ENCODE results near the gene TRIAP1.
"Not testable (repeated sequence)": the region's sequence is repeated elsewhere in the genome, so short reads cannot be mapped to it uniquely, and the experiment has no call there.

The TRIAP1 gene

DNA sequence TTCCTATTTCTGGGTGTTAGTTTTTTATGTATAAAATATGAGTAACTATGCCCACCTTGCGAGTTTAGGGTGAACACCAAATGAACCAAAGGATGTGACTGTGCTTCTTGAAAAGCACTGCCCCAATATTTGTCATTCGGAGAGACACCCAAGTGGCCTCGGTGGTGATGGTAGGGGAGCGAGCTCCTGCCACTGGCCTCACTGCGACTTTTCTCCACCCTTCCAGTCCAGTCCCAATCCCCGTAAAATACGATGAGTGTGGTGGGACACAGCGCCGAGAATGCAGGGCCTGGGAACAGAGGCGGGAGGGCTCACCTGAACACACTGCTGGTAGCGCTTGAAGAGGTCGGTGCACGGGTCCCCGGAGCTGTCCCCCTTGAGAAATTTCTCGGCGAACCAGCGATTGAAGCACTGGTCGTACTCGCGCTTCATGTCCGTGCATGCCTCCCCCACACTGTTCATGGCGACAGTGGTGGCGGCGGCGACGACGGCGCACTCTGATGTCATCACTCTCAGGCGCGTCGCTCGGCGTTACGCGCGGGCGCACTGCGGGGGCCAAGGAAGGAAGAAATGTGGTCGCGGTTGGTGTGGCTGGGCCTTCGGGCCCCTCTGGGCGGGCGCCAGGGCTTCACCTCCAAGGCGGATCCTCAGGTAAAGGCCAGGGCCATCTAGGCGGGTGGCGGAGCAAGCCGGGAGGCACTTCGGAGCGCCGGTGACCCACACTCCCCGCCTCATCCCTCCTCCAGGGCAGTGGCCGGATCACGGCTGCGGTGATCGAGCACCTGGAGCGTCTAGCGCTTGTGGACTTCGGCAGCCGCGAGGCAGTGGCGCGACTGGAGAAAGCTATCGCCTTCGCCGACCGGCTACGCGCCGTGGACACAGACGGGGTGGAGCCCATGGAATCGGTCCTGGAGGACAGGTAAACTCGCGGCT lies at the start of gene TRIAP1, which contains the start of gene GATC:
Gene TRIAP1, minus strand, starts transcription at position 474 of the 933 bp plus-strand sequence. Its CDS starts 12 bp downstream, at position 462.
Gene GATC, plus strand, starts transcription at position 534 of the 933 bp plus-strand sequence. Its CDS starts 37 bp downstream, at position 571.
- DNase-seq (ENCODE audit: low read depth in 3 of 3, low spot score in 1 of 3): peak; percentile 46 to 88 (median 67)

DNA sequence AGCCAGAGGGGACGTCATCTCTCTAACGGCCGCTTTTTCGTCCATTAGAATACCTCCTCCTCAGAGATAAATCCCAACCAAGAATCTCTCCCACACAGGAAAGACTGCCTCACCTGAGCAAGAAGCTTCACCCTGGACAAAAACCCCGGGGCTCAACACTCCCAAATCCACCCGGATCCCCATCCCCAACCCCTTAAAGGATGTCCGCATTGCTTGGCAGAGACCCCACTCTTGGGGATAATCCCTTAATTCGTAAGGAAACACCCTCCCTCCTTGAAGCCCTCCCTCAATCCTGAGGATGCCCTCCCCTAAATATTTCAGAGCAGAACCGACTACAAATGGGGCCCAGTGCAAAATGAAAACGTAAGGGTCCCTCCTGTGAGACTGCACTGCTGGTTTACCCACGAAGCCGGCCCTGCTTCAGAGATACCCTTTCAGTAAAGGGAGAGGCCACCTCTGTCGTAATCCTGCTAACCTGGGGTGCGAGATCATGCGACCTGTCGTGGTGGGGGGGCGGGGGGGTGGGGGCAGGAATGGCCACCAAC lies 49.1 kb upstream of the TRIAP1 start:
- DNase-seq (ENCODE audit: low read depth in 3 of 3, low spot score in 1 of 3): no peak

DNA sequence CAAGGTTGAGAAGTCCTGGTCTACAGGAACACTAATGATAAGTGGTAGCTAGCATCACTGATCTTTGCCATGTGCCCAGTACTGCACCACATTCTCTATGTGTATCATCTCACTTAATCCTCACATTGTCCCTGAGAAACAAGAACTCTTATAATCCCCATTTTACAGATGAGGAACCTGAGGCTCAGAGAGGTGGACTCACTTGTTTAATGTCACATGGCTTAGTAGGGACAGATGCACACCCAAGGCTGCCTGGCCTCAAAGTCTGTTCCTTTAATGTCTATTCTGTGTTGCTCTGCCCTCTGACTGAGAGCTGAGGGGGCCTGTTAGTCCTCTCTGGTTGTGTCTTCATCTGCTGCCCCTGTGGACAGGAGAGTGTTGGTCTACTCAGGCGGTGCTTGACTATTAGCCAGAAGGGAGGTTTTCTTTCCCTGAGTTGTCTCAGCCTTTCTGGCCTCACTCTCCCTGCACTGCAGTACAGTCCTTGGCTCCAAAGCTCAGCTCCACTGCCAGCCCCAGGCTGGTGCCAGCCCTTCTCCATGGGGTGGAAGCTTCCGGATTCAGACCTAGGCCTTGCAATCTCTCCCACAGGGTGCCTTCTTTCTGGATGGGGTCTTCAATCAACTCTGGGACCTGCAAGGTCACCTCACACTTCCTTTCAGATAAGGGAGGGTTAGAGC lies 44.8 kb upstream of the TRIAP1 start:
- DNase-seq (ENCODE audit: low read depth in 3 of 3, low spot score in 1 of 3): no peak

DNA sequence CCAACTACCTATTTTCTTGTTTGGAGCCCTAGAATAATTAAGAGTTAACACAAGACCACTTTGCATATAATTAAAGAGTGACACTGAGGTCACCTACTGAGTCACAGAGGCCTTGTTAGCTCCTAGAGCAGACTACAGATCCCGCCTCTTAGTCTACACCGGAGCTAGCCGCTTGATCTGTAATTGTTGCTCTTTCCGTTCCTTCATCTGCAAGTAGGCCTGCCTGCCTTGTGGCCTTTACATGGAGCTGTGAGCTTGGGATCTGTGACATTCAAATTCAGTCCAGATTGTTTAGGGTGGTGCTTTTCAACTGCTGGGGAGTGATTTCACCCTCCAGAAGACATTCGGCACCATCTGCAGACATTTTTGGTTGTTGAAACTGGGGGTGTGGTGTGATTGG lies 44.1 kb upstream of the TRIAP1 start:
- DNase-seq (ENCODE audit: low read depth in 3 of 3, low spot score in 1 of 3): no peak

DNA sequence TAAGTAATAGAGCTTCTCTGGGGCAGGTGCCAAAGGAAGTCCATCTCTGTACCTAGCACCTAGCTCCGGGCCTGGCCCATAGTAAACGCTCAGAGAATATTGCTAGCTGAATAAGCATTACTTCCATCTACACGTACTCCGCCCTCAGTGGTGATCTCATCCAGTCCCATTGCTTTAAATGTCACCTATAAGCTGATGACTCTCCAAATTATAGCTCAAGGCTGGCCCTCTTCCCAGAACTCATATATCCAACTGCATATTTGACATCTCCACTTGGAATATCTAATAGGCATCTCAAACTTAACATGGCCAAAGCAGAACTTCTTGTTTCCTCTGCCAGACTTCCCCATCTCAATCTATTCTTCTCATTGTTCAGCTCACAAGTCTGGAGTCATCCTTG lies 42.8 kb upstream of the TRIAP1 start:
- no peak for DNase-seq (ENCODE audit: low read depth in 3 of 3, low spot score in 1 of 3)

DNA sequence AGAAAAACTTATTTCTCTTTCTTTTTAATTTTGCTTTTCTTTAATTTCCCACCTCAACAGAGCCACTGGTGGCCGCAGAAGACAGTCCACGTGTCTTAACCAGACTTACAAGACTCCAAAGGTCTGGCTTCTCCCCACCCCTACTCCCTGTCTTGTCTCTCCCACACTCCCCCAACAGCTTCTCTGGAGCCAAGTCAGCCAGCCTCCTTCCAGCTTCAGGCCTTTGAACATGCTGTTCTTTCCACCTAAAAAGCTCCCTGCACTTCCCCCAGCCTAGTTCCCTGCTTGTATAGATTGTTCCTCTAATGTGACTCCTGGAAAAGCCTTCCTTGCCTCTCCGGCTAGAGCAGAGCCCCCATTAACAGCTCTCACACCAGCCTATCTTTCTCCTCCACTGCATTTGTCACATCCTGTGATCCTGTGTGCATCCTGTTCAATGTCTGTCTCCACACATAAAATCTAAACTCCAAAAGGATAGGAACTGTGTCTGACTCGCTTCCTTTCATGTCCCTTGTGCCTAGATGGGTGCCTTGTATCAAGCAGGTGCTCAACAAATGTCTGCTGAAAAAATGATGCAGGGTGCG lies 42.0 kb upstream of the TRIAP1 start:
- DNase-seq (ENCODE audit: low read depth in 3 of 3, low spot score in 1 of 3): no peak

DNA sequence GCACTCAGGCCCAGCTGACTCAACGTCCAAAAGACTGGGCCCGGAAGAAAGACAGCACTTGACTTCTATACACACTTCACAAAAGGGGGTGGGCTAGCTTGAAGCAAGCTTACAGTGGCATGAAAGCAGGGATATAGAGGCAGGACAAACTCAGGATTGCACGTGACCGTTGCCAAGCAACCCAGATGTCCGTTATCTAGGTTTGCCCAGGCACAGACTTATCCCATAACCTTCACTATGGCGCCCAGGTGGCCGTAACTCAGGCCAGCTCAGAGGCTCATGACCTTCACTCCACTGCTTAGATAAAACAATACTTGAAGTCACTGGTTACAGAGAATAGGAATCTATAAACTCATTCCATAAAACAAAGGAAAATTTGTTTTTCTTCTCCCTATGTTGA lies 41.4 kb upstream of the TRIAP1 start:
- DNase-seq (ENCODE audit: low read depth in 3 of 3, low spot score in 1 of 3): not testable (repeated sequence)

DNA sequence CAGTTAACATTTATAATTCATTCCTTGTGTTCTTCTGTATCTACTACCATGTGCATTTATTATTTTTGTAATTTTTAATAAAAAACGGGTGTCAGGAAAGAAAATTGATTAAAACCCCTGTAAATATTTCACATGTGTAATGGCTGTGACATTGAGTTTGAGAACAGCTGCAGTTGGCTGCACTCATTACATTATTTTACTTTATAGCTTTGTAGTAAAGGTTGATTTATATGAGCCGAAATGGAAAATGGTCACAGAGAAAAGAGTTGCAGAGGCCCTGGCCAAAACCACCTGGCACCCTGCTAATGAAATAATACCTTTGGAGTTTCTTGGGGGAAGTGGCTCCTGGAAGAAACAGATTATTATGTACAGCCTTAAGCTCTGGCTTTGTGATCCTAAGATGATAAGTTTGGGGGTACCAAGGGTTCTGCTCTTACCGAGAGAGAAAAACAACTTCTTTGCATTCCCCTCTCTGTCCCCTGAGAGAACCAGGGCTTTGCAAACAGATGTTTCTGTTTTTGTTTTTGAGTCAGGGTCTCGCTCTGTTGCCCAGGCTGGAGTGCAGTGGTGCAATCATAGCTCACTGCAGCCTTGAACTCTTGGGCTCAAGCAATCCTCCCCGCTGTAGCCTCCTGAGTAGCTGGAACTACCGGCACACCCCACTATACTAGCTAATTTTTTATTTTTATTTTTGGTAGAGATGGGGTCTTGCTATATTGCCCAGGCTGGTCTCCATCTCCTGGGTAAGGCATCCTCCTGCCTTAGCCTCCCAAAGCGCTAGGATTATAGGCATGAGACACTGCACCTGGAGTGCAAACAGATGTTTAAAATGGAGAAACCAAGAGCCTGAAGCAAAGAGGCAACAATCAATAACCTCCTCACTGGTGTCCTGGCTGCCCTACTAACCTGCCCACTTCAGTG lies 40.0 kb upstream of the TRIAP1 start:
- no peak for DNase-seq (ENCODE audit: low read depth in 3 of 3, low spot score in 1 of 3)

DNA sequence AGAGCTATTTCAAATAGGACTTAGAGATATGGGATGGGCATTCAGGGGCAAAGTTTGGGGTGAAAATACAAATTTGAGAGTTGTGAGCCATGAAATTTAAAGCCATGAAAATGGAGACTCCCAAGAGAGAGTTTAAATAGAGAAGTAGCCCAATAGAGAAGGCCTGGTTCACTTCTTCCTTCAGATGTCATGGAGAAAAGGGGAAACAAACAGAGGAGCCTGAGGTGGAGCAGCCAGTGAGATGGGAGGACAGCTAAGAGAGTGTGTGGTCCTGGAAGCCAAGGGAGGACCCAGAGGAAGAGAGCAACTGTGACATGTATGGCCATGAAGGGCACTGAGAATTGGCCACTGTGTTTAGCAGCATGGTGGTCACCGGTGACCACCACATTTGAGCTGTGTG lies 37.4 kb upstream of the TRIAP1 start:
- DNase-seq (ENCODE audit: low read depth in 3 of 3, low spot score in 1 of 3): no peak

DNA sequence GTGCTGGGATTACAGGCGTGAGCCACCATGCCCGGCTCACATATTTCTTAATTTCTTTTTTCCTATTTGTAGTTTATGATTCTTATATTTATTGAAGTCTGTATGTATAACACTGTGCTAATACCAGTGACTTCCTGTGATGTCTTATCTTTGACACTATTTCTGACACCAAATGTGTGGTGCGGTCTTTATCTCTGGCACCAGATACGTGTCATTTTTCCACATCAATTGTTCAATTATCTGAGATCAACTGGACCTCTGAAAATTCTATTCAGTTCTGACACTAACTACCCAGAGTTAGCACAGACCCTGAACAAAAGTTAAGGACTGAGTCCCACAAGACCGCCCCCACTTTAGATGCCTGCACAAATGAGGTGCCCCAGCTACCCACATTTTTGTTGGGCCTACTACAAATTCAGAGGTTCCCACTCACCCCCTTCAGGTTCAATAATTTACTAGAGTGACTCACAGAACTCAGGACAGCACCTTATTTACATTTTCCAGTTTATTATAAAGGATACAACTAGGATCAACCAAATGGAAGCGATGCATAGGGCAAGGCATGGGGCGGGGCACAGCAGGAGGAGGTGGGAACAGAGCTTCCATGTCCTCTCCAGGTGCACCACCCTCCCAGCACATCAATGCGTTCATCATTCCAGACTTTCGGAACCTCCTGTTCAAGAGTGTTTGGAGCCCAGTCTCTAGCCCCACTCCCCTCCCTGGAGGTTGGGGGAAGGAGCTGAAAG lies 35.0 kb upstream of the TRIAP1 start:
- no peak for DNase-seq (ENCODE audit: low read depth in 3 of 3, low spot score in 1 of 3)

DNA sequence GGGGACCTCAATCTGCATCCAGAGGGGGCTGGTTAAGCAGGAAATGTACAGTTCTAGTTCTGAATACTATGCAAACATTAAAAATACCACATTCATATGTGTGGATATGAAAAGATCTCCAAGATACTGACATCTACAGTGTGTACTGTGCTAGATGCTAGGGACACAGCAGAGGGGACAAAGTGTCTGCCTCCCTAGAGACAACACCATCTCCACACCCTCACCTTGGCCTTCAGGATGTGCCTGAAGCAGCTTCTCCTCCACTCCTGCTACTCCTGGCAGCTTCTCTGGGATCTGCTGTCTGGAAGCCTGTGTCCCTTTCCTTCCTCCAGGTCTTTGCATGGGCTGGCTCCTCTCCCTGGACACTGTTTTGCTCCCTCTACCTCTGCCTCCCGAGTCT lies 34.0 kb upstream of the TRIAP1 start:
- no peak for DNase-seq (ENCODE audit: low read depth in 3 of 3, low spot score in 1 of 3)

DNA sequence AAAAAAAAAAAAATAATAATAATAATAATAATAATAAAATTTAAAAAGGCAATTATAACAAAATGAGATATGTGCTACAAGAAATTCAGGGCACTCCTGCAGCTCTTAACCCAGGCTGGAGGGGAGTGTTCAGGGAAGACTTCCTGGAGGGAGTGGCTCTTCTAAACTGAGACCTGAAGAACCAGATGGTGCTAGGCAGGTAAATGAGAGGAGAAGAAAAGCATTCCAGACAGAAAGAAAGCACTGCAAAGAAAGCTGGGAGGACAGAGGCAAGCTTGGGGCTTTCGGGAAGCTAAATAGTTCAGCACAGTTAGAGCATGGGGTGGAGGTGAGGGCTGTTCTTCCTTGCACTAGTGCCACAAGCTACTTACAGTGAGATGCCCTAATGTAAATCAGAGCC lies 33.3 kb upstream of the TRIAP1 start:
- DNase-seq (ENCODE audit: low read depth in 3 of 3, low spot score in 1 of 3): no peak

DNA sequence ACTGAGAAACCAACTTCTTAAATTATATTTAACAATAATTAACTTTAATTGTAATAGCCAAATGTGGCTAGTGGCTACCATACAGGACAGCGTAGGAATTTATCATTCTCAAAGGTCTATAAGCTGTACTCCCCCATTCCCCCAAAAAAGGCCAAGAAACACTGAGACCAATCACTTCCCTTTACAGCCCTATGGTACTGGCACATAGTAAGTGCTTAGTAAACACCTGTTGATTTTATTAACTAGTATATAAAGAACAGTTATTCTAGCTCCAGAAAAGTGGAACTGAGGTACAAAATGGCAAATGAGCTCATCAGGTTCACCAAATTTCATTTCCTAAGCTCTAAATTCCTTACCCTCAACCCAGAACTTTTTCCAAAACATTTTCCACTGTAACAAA lies 29.5 kb upstream of the TRIAP1 start:
- DNase-seq (ENCODE audit: low read depth in 3 of 3, low spot score in 1 of 3): no peak

DNA sequence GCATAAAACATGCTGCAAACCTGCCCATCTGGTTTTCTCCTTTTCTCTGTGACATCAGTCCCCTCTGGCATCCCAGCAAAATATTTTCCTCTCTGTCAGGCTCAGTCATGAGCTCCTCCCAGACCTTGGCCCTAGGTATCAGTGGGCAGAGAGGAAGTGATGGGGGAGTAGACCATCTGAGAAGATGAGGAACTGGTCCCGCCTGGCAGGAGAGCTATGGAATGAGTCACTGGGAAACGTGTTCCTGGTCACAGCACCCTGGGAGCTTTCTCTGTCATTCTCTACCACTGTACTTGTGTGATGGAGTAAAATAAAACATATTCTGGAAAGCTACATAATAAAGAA lies 28.4 kb upstream of the TRIAP1 start:
- no peak for DNase-seq (ENCODE audit: low read depth in 3 of 3, low spot score in 1 of 3)

DNA sequence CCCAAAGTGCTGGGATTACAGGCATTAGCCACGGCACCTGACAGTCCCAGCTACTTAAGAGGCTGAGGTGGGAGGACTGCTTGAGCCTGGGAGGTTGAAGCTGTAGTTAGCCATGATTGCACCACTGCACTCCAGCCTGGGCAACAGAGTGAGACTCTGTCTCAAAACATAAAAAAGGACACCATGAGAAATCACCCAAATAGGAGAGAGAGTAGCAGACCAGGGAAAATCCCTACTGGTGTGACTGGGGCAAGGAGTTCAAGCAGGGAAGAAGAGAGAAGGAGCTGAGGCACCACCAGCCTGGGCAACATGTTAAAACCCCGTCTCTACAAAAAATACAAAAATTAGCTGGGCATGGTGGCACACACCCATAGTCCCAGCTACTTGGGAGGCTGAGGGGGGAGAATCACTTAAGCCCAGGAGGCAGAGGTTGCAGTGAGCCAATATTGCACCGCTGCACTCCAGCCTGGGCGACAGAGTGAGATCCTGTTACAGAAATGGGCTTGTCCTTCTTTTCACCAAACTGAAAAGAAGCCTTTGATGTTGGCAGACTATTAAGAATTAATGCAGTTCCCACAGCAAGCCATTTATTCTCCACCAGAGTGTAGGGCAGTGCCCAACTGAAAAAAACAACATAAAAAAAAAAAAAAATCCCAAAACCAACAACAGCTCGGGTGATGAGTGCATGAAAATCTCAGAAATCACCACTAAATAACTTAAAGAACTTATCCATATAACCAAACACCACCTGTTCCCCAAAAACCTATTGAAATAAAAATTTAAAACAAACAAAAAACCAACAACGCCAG lies 27.8 kb upstream of the TRIAP1 start:
- DNase-seq (ENCODE audit: low read depth in 3 of 3, low spot score in 1 of 3): no peak

DNA sequence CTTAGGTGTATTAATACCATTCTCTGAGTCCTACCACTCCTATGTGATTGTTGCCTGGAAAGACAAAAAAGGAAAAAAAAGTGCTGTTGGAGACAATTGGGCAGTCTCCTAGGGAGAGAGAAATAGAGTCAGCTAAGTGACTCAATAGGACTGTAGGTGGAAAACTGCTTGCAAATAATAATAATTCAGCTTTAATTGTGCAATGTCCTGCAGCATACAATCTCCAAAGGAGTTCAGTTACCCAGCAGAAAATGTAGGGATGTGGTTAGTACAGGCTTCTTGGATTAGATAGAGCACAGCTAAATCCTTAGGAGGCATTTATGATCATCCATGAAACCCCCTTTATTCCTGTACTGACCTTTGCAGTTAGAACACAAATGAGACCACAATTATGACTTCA lies 26.3 kb upstream of the TRIAP1 start:
- no peak for DNase-seq (ENCODE audit: low read depth in 3 of 3, low spot score in 1 of 3)

DNA sequence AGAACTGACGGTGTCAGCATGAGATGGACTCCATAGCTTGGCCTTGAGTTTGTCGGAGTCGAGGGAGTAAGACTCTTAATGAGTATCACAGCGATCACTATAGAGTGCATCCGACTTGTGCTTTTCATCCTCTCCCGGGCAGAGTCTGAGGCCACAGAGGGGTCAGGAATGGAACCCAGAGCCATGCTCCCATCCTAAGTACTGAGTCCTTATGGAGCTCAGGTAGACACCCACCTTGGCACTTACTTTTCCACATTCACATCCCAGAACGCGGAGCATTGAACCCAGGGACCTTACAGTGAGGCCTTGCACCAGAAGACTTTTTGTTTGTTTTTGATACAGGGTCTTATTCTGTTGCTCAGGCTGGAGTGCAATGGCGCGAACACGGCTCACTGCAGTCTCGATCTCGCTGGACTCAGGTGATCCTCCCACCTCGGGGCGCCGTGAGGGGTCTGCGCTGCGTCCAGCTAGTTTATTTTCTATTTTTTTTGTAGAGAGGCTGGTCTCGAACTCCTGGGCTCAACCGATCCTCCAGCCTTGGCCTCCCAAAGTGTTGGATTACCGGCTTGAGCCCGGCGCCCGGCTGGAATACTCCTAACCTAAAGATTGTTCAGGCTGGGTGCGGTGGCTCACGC lies 24.1 kb upstream of the TRIAP1 start:
- no peak for DNase-seq (ENCODE audit: low read depth in 3 of 3, low spot score in 1 of 3)

DNA sequence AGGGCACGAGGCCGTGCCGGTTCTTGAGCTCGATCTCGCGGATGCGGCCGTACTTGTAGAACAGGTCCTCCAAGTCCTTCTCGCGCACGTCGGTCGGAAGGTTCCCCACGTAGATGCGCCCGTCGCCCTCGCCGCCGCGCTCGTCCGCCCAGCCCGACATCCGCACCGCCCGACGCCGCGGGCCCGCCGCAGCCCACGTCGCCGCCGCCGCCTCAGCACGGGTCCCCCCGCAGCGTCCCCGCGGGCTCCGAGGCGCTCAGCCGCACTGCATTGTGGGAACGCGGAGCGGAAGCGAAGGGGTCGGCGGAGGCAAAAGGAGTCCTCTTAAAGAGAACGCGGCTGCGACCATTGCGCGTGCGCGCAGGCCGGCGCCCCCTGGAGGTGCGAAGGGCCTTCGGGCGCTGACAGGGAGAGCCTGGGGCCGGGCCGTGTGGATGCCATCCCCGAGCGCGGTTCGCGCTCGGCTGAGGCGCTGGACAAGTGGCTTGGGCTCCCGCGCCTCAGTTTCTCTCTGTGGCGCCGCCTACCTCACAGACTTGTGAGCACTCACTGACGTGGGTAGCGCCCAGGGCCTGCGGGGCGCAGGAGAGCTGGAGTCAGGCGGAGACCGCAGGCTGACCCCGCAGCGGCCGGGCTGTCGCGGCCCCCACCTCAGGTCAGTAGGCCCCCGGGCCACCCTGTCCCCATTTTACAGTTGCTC lies 23.4 kb upstream of the TRIAP1 start, which contains the start of gene SRSF9:
Gene SRSF9, minus strand, starts transcription at position 299 of the 700 bp plus-strand sequence. Its CDS starts 139 bp downstream, at position 160.
- peak; percentile 93 to 97 (median 97) for DNase-seq (ENCODE audit: low read depth in 3 of 3, low spot score in 1 of 3)

All from stimulated activated CD4-positive, alpha-beta T cell treated with anti-CD3 and anti-CD28 coated beads, TNF-alpha, amount 100 ng/mL, for 1 hour (primary cell).